GM19395 (cell line): Measurements from ENCODE around the gene JMJD8.

Source experiments
- ATAC-seq: cut with Tn5 transposase; IDR thresholded peaks from one replicate; pipeline ENCODE4 v1.9.1; 2021; ENCODE audit warnings: mild to moderate bottlenecking, moderate library complexity; ENCODE audit not compliant: unreplicated experiment

Gene JMJD8

GRCh38 chr16:710500-711075, 26.5 kb upstream of the JMJD8 start:
- no peak for ATAC-seq

GRCh38 chr16:709566-710499, 25.7 kb upstream of the JMJD8 start:
- no peak for ATAC-seq

GRCh38 chr16:708959-709358, 24.8 kb upstream of the JMJD8 start:
- no peak for ATAC-seq

GRCh38 chr16:708019-708418, 23.9 kb upstream of the JMJD8 start:
- no peak for ATAC-seq

- ATAC-seq, result no peak
Observed at GRCh38 chr16:707062-707538, 23.0 kb upstream of the JMJD8 start.

- ATAC-seq, result no peak
Observed at GRCh38 chr16:706189-707061, 22.3 kb upstream of the JMJD8 start.

- ATAC-seq, result no peak
Observed at GRCh38 chr16:705431-706188, 21.5 kb upstream of the JMJD8 start, which contains the start of gene FBXL16. Gene FBXL16, minus strand, starts transcription at chr16:705801. Its CDS starts 8,396 bp downstream, at chr16:697405.

- no peak for ATAC-seq
Observed at GRCh38 chr16:704552-705380, 20.6 kb upstream of the JMJD8 start.

- ATAC-seq, result no peak
Observed at GRCh38 chr16:704047-704446, 19.9 kb upstream of the JMJD8 start.

- ATAC-seq, result no peak
Observed at GRCh38 chr16:703406-703805, 19.3 kb upstream of the JMJD8 start.

GRCh38 chr16:702341-702740, 18.2 kb upstream of the JMJD8 start:
- ATAC-seq, result no peak

GRCh38 chr16:700684-701584, 16.8 kb upstream of the JMJD8 start:
- ATAC-seq, result no peak

GRCh38 chr16:698911-699671, 15.0 kb upstream of the JMJD8 start:
- no peak for ATAC-seq

GRCh38 chr16:695355-696089, 11.4 kb upstream of the JMJD8 start:
- no peak for ATAC-seq

- no peak for ATAC-seq
Observed at GRCh38 chr16:694863-695354, 10.8 kb upstream of the JMJD8 start.

- no peak for ATAC-seq
Observed at GRCh38 chr16:694187-694862, 10.2 kb upstream of the JMJD8 start.
